Caco-2 (cell line): ENCODE data around the gene GIMAP5. TPM values are rescaled to one million over a fixed set of nuclear protein-coding genes. Genes with fewer than 3 reads are reported as not detected.

Experiments
- BruUV-seq: library from RNA; stranded (reverse); fragments of 400-500 nt; replicated peaks from 2 replicates; lab custom pipeline; 2021; lab: Mats Ljungman, UMichigan
- CTCF ChIA-PET: fragments of 300-600 bp; sonication (Branson Sonifier 250); formaldehyde crosslinking; loops from one replicate; lab custom pipeline; 2022; ENCODE audit warnings: antibody characterized with exemption; lab: Charles Lee
- POLR2A ChIA-PET: fragments of 300-600 bp; sonication (Branson Sonifier 250); formaldehyde crosslinking; loops from one replicate; lab custom pipeline; 2022; ENCODE audit warnings: antibody characterized with exemption; lab: Charles Lee
- DNase-seq, 2 experiments: peaks; one replicate each; pipeline versions ENCODE4 v3.0.0 to v3.0.0-alpha.2; 2020 to 2022
- H3K27me3 ChIP-seq: replicated peaks from 2 replicates; pipeline ENCODE4 v1.6.0; 2011; ENCODE audit warnings: low read length; ENCODE audit not compliant: control insufficient read depth, insufficient read depth
- H3K36me3 ChIP-seq: 2 replicates; pipeline ENCODE4 v1.5.1; 2011; ENCODE audit warnings: low read length; ENCODE audit not compliant: control insufficient read depth, insufficient read depth
- H3K4me1 ChIP-seq: fragments of 250-450 bp; sonication (Bioruptor Pico); 2 replicates; pipeline ENCODE4 v1.5.1; 2020; ENCODE audit warnings: mild to moderate bottlenecking
- H3K4me3 ChIP-seq: 2 replicates; pipeline ENCODE4 v1.5.1; 2011; ENCODE audit warnings: low read depth, mild to moderate bottlenecking, control low read depth, low read length
- H3K9me3 ChIP-seq: fragments of 250-450 bp; sonication (Bioruptor Pico); 2 replicates; pipeline ENCODE4 v1.5.1; 2020; ENCODE audit warnings: mild to moderate bottlenecking, moderate library complexity
- H3K27ac Mint-ChIP-seq: one replicate; pipeline ENCODE4 v1.8.0; 2022; ENCODE audit warnings: mixed read lengths; ENCODE audit not compliant: unreplicated experiment
- H3K27me3 Mint-ChIP-seq: one replicate; pipeline ENCODE4 v1.8.0; 2022; ENCODE audit warnings: mixed read lengths; ENCODE audit not compliant: insufficient read depth, unreplicated experiment
- H3K36me3 Mint-ChIP-seq: one replicate; pipeline ENCODE4 v1.8.0; 2022; ENCODE audit warnings: mild to moderate bottlenecking, mixed read lengths; ENCODE audit not compliant: insufficient read depth, unreplicated experiment
- H3K4me1 Mint-ChIP-seq: one replicate; pipeline ENCODE4 v1.8.0; 2022; ENCODE audit warnings: low read depth, mixed read lengths; ENCODE audit not compliant: unreplicated experiment
- H3K4me3 Mint-ChIP-seq: one replicate; pipeline ENCODE4 v1.8.0; 2022; ENCODE audit warnings: mild to moderate bottlenecking, moderate library complexity, mixed read lengths; ENCODE audit not compliant: unreplicated experiment
- H3K9me3 Mint-ChIP-seq: one replicate; pipeline ENCODE4 v1.8.0; 2022; ENCODE audit warnings: mixed read lengths; ENCODE audit not compliant: unreplicated experiment
- CTCF ChIP-seq, 2 experiments: fragments of 200-600 bp in 1 of 2; IDR thresholded peaks; 1 replicate in 1 of 2; 2 replicates in 1 of 2; pipeline versions ENCODE4 v1.5.1 to v1.8.0; 2011 to 2022; ENCODE audit warnings: antibody characterized with exemption in 1 of 2, control low read depth in 1 of 2, inconsistent platforms in 1 of 2, low read depth in 1 of 2, low read length in 1 of 2, mild to moderate bottlenecking in 1 of 2, moderate library complexity in 1 of 2; ENCODE audit not compliant: insufficient read depth in 1 of 2, severe bottlenecking in 1 of 2, unreplicated experiment in 1 of 2
- intact Hi-C: fragments of 100-400 bp; cut with micrococcal nuclease; formaldehyde crosslinking; loops from one replicate; pipeline ENCODE4 v1.10.0; 2022; ENCODE audit not compliant: unreplicated experiment
- total RNA-seq: library from RNA; stranded (reverse); gene quantifications from 2 replicates; pipeline ENCODE4 v1.2.3, GENCODE V29; 2022

Gene GIMAP5
- total RNA-seq, 1 experiment from 2014 or later = not detected

- CTCF ChIA-PET = no interaction called here
- no peak for TF ChIP-seq CTCF (IDR thresholded peaks at IDR 0.05; ENCODE audit: insufficient read depth in 1 of 2, low read depth in 1 of 2, low read length in 1 of 2, severe bottlenecking in 1 of 2, unreplicated experiment in 1 of 2)
- POLR2A ChIA-PET = no interaction called here
- Mint-ChIP-seq H3K36me3 (no peaks in the 10 kb centered on the region), H3K9me3 (peaks cover 14% of the 10 kb centered on the region), H3K27me3 (peaks cover 8% of the 10 kb centered on the region), H3K4me1 (no peaks in the 10 kb centered on the region), H3K4me3 (no peak within 1 kb of the TSS), H3K27ac (no peak within 1 kb of the TSS)
- BruUV-seq = no TSS peak
- intact Hi-C loops = no loop called here
- Histone ChIP-seq H3K4me1 (no peaks in the 10 kb centered on the region), H3K4me3 (no peak within 1 kb of the TSS), H3K36me3 (no peaks in the 10 kb centered on the region), H3K9me3 (no peaks in the 10 kb centered on the region), H3K27me3 (no peaks in the 10 kb centered on the region)
- DNase-seq = no peak
Observed at GRCh38 chr7:150716368-150716767, 20.9 kb upstream of the GIMAP5 start, which contains the start of gene GIMAP1. GIMAP1 (plus strand) TSS chr7:150716613; CDS start chr7:150719048, 2,435 bp downstream.

- ChIA-PET CTCF (no interaction called here), POLR2A (no interaction called here)
- no peak overlapping the region for H3K4me3 ChIP-seq
- TF ChIP-seq CTCF (IDR thresholded peaks at IDR 0.05; ENCODE audit: insufficient read depth in 1 of 2, low read depth in 1 of 2, low read length in 1 of 2, severe bottlenecking in 1 of 2, unreplicated experiment in 1 of 2) = no peak
- no peaks in the 10 kb centered on the region for H3K27me3 ChIP-seq
- H3K9me3 ChIP-seq = no peaks in the 10 kb centered on the region
- H3K9me3 Mint-ChIP-seq = peaks cover 14% of the 10 kb centered on the region
- no peaks in the 10 kb centered on the region for H3K36me3 ChIP-seq
- no peaks in the 10 kb centered on the region for H3K36me3 Mint-ChIP-seq
- no peak overlapping the region for H3K27ac Mint-ChIP-seq
- intact Hi-C loops = no loop called here
- H3K4me1 ChIP-seq = no peaks in the 10 kb centered on the region
- BruUV-seq = no TSS peak
- H3K4me1 Mint-ChIP-seq = no peaks in the 10 kb centered on the region
- peaks cover 8% of the 10 kb centered on the region for H3K27me3 Mint-ChIP-seq
- no peak for DNase-seq
- no peak overlapping the region for H3K4me3 Mint-ChIP-seq
Observed at GRCh38 chr7:150716939-150717338, 20.3 kb upstream of the GIMAP5 start.

GRCh38 chr7:150717814-150718420 lies 19.3 kb upstream of the GIMAP5 start:
- Histone ChIP-seq H3K4me3 (no peak overlapping the region), H3K9me3 (no peaks in the 10 kb centered on the region), H3K4me1 (no peaks in the 10 kb centered on the region), H3K27me3 (no peaks in the 10 kb centered on the region), H3K36me3 (no peaks in the 10 kb centered on the region)
- Mint-ChIP-seq H3K4me1 (no peaks in the 10 kb centered on the region), H3K36me3 (no peaks in the 10 kb centered on the region), H3K27me3 (peaks cover 8% of the 10 kb centered on the region), H3K27ac (no peak overlapping the region), H3K4me3 (no peak overlapping the region), H3K9me3 (peaks cover 7% of the 10 kb centered on the region)
- CTCF ChIA-PET = no interaction called here
- intact Hi-C loops = no loop called here
- BruUV-seq = no TSS peak
- POLR2A ChIA-PET = no interaction called here
- no peak for DNase-seq
- no peak for TF ChIP-seq CTCF (IDR thresholded peaks at IDR 0.05; ENCODE audit: insufficient read depth in 1 of 2, low read depth in 1 of 2, low read length in 1 of 2, severe bottlenecking in 1 of 2, unreplicated experiment in 1 of 2)
